H1 (cell line): ENCODE results near the gene DOK3. TPM values are rescaled to one million over a fixed set of nuclear protein-coding genes. Genes with fewer than 3 reads are reported as not detected.

ENCODE experiments used
- CTCF ChIA-PET: fragments of 300-600 bp; sonication (Branson Sonifier 250); formaldehyde crosslinking; loops from one replicate; lab custom pipeline; 2021; ENCODE audit not compliant: partially characterized antibody; lab: Charles Lee
- POLR2A ChIA-PET: fragments of 300-600 bp; sonication (Branson Sonifier 250); formaldehyde crosslinking; loops from one replicate; lab custom pipeline; 2021; ENCODE audit warnings: inconsistent platforms; ENCODE audit not compliant: partially characterized antibody; lab: Charles Lee
- DNase-seq, 2 experiments: peaks; one replicate each; pipeline versions ENCODE4 v3.0.0 to v3.0.0-alpha.2; 2010 to 2022; ENCODE audit warnings: low spot score in 2 of 2, low read depth in 1 of 2, mixed read lengths in 1 of 2
- FAIRE-seq: peaks from 2 replicates; lab custom pipeline; 2011; peaks lifted over from hg19 to GRCh38; lab: Jason Lieb, UNC
- H2AFZ ChIP-seq: 2 replicates; pipeline ENCODE4 v1.8.1; 2012; ENCODE audit warnings: low read length, inconsistent platforms
- H2AK5ac ChIP-seq: 2 replicates; pipeline ENCODE4 v1.6.1; 2013; ENCODE audit warnings: low read depth, low read length
- H2BK120ac ChIP-seq: replicated peaks from 2 replicates; pipeline ENCODE3; 2013; ENCODE audit warnings: low read depth, low read length, inconsistent platforms
- H2BK12ac ChIP-seq: 2 replicates; pipeline ENCODE4 v1.6.1; 2013; ENCODE audit warnings: low read depth, low read length
- H2BK15ac ChIP-seq: 2 replicates; pipeline ENCODE4 v1.6.1; 2013; ENCODE audit warnings: low read length
- H2BK20ac ChIP-seq: 2 replicates; pipeline ENCODE4 v1.6.1; 2013; ENCODE audit warnings: low read length
- H2BK5ac ChIP-seq: 2 replicates; pipeline ENCODE4 v1.6.1; 2013; ENCODE audit warnings: low read depth, low read length
- H3K14ac ChIP-seq: 2 replicates; pipeline ENCODE4 v1.6.1; 2013; ENCODE audit warnings: inconsistent platforms; ENCODE audit not compliant: insufficient read length
- H3K18ac ChIP-seq: 2 replicates; pipeline ENCODE4 v1.6.1; 2013; ENCODE audit warnings: low read length; ENCODE audit errors: extremely low read depth
- H3K23ac ChIP-seq: 2 replicates; pipeline ENCODE4 v1.6.1; 2013; ENCODE audit warnings: inconsistent platforms; ENCODE audit not compliant: insufficient read length
- H3K23me2 ChIP-seq: 2 replicates; pipeline ENCODE4 v1.6.1; 2013; ENCODE audit warnings: low read depth, low read length
- H3K27ac ChIP-seq: 2 replicates; pipeline ENCODE4 v1.6.1; 2011; ENCODE audit warnings: low read depth, low read length, inconsistent platforms
- H3K27me3 ChIP-seq, 4 experiments: replicated peaks in 1 of 4; 1 replicate in 1 of 4; 2 replicates in 3 of 4; pipeline versions ENCODE4 v1.6.1 to v1.8.1; 2011 to 2013; ENCODE audit warnings: low read length in 3 of 4, mild to moderate bottlenecking in 3 of 4, inconsistent platforms in 2 of 4, mixed read lengths in 2 of 4, moderate library complexity in 1 of 4; ENCODE audit not compliant: control insufficient read depth in 3 of 4, insufficient read depth in 3 of 4; ENCODE audit errors: extremely low read depth in 1 of 4
- H3K36me3 ChIP-seq, 4 experiments: 2 replicates each; pipeline versions ENCODE4 v1.6.1 to v1.8.1; 2011 to 2013; ENCODE audit warnings: mild to moderate bottlenecking in 4 of 4, low read length in 3 of 4, moderate library complexity in 2 of 4, control low read depth in 1 of 4, inconsistent platforms in 1 of 4; ENCODE audit not compliant: insufficient read depth in 4 of 4, control insufficient read depth in 2 of 4
- H3K4ac ChIP-seq: replicated peaks from 2 replicates; pipeline ENCODE3; 2013; ENCODE audit warnings: low read length, low read depth, mixed read lengths, inconsistent platforms; ENCODE audit not compliant: insufficient read length
- H3K4me1 ChIP-seq, 4 experiments: replicated peaks in 1 of 4; 1 replicate in 1 of 4; 2 replicates in 3 of 4; pipeline versions ENCODE4 v1.6.1 to v1.8.1; 2011 to 2013; ENCODE audit warnings: low read length in 3 of 4, inconsistent platforms in 2 of 4, mixed read lengths in 1 of 4; ENCODE audit not compliant: insufficient read depth in 4 of 4, control insufficient read depth in 3 of 4
- H3K4me2 ChIP-seq, 2 experiments: 2 replicates each; pipeline versions ENCODE4 v1.6.1 to v1.8.1; 2011 to 2013; ENCODE audit warnings: low read depth in 2 of 2, low read length in 2 of 2, control low read depth in 1 of 2, inconsistent platforms in 1 of 2, mild to moderate bottlenecking in 1 of 2; ENCODE audit not compliant: insufficient read depth in 1 of 2
- H3K4me3 ChIP-seq, 4 experiments: fragments of 200-600, 300-600 bp in 1 of 4; sonication (generic), shearing (Covaris generic), sonication (Bioruptor Twin) in 1 of 4; 2 replicates each; pipeline versions ENCODE4 v1.5.1 to v1.8.1; 2011 to 2016; ENCODE audit warnings: low read length in 4 of 4, low read depth in 3 of 4, control low read depth in 2 of 4, inconsistent platforms in 2 of 4, mild to moderate bottlenecking in 2 of 4, mixed read lengths in 1 of 4, moderate library complexity in 1 of 4; ENCODE audit not compliant: insufficient read depth in 2 of 4; ENCODE audit errors: extremely low read depth in 1 of 4
- H3K56ac ChIP-seq: replicated peaks from 2 replicates; pipeline ENCODE3; 2013; ENCODE audit warnings: low read depth, mild to moderate bottlenecking, mixed read lengths, low read length, inconsistent platforms; ENCODE audit not compliant: insufficient read length
- H3K79me1 ChIP-seq: 2 replicates; pipeline ENCODE4 v1.6.1; 2013; ENCODE audit warnings: low read depth, low read length, control low read depth
- H3K79me2 ChIP-seq, 2 experiments: 2 replicates each; pipeline versions ENCODE4 v1.6.1 to v1.8.1; 2012 to 2013; ENCODE audit warnings: low read length in 2 of 2, mild to moderate bottlenecking in 2 of 2, inconsistent platforms in 1 of 2; ENCODE audit not compliant: insufficient read depth in 2 of 2, control insufficient read depth in 1 of 2
- H3K9ac ChIP-seq, 4 experiments: replicated peaks in 1 of 4; 1 replicate in 1 of 4; 2 replicates in 3 of 4; pipeline versions ENCODE4 v1.6.1 to v1.8.1; 2011 to 2013; ENCODE audit warnings: low read depth in 3 of 4, low read length in 3 of 4, control low read depth in 2 of 4, mild to moderate bottlenecking in 2 of 4, moderate library complexity in 2 of 4, inconsistent platforms in 1 of 4; ENCODE audit errors: extremely low read depth in 1 of 4
- H3K9me3 ChIP-seq, 2 experiments: 2 replicates each; pipeline versions ENCODE4 v1.6.1 to v1.8.1; 2012 to 2013; ENCODE audit warnings: mild to moderate bottlenecking in 2 of 2, moderate library complexity in 2 of 2, control low read depth in 1 of 2, inconsistent platforms in 1 of 2, low read depth in 1 of 2, low read length in 1 of 2, mixed read lengths in 1 of 2; ENCODE audit not compliant: insufficient read depth in 2 of 2
- H4K20me1 ChIP-seq, 2 experiments: replicated peaks in 1 of 2; 2 replicates each; pipeline versions ENCODE3 to v1.8.1; 2011 to 2013; ENCODE audit warnings: inconsistent platforms in 2 of 2, low read length in 2 of 2, mild to moderate bottlenecking in 1 of 2; ENCODE audit not compliant: insufficient read depth in 2 of 2, control insufficient read depth in 1 of 2
- H4K5ac ChIP-seq: 2 replicates; pipeline ENCODE4 v1.6.1; 2013; ENCODE audit warnings: low read length, low read depth, mixed read lengths, inconsistent platforms; ENCODE audit not compliant: insufficient read length
- H4K8ac ChIP-seq: 2 replicates; pipeline ENCODE4 v1.8.0; 2013; ENCODE audit warnings: mild to moderate bottlenecking, moderate library complexity, low read length, inconsistent platforms; ENCODE audit not compliant: insufficient read depth; ENCODE audit errors: extremely low read depth
- H4K91ac ChIP-seq: replicated peaks from 2 replicates; pipeline ENCODE3; 2013; ENCODE audit warnings: low read length, mixed read lengths, inconsistent platforms; ENCODE audit not compliant: insufficient read length
- HDAC2 ChIP-seq, 2 experiments: fragments of 300-600 bp in 1 of 2; sonication (generic) in 1 of 2; IDR thresholded peaks; 2 replicates each; pipeline ENCODE4 v1.6.1; 2011 to 2012; ENCODE audit warnings: low read depth in 2 of 2, low read length in 2 of 2, mild to moderate bottlenecking in 2 of 2, moderate library complexity in 2 of 2, borderline replicate concordance in 1 of 2, inconsistent platforms in 1 of 2
- WGBS, 2 experiments: shearing (Covaris generic) in 1 of 2; methylation state at CpG; one replicate each; pipeline versions ENCODE4 v1.1.6 to v1.1.7; 2013 to 2015; ENCODE audit warnings: low lambda C conversion rate in 2 of 2, mixed read lengths in 2 of 2, inconsistent platforms in 1 of 2, low coverage in 1 of 2, missing lambda C conversion rate in 1 of 2; ENCODE audit not compliant: insufficient replicate concordance in 2 of 2, insufficient coverage in 1 of 2, insufficient read length in 1 of 2; ENCODE audit errors: extremely low coverage in 1 of 2, missing lambda C conversion rate in 1 of 2; 5-methylcytosine and 5-hydroxymethylcytosine counted together
- polyA plus RNA-seq, 7 experiments: library from polyadenylated mRNA; depleted of rRNA in 3 of 7; stranded (reverse) in 5 of 7; unstranded in 2 of 7; fragments of >200 nt in 5 of 7; fragments of 200-250 nt in 2 of 7; gene quantifications; 1 replicate in 5 of 7; 2 replicates in 1 of 7; 4 replicates in 1 of 7; pipeline versions ENCODE4 v1.2.1 to v1.2.3, GENCODE V29; 2011 to 2013; ENCODE audit warnings: missing spikeins in 2 of 7, mixed read lengths in 2 of 7
- total RNA-seq: library from RNA; stranded (reverse); fragmentation: NEBNext Ultra II Directional; extraction: Animal tissue kit (Norgen Biotek cat#: 25700); gene quantifications from 2 replicates; pipeline ENCODE4 v1.2.1, GENCODE V29; 2021
- TF ChIP-seq, protein P1 (sequence below): IDR thresholded peaks from 2 replicates; pipeline ENCODE4 v1.6.1; 2011; ENCODE audit warnings: low read length, improper control_type of control experiment

The DOK3 gene
- total and polyA plus RNA-seq, 2 of the 8 experiments (the other 6 are each of a cell fraction or from before 2014, with no cell fraction given): 4.2 to 6.4 TPM

DNA sequence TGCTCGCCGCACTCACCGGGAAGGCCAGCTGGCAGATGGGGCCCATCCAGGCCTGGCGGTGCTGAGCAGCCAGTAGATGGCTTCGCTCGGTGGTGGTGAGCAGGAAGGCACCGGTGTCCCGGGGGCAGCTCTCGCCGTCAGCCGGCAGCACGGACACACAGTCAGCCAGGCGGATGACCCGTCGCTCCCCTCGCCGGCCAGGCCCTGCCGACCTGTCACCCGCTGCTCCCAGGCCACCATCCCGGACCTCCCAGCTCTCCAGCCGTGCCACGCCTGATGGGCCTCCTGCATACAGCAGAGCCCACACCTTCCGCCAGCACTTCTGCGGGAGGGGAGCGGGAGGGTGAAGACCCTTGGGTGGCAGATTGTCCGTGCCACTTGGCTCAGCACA, 1.4 kb downstream of the DOK3 start:
- Histone ChIP-seq H3K4me1 (peaks cover 0 to 12% (median 9%) of the 10 kb centered on the region in 4 experiments; a peak in 5 of 7 replicates), H2AFZ (no peak overlapping the region), H2BK120ac (no peak overlapping the region), H4K91ac (no peak overlapping the region), H3K79me1 (no peaks in the 10 kb centered on the region), H2AK5ac (no peak overlapping the region), H4K20me1 (peaks cover 0 to 17% of the 10 kb centered on the region in 2 experiments), H2BK12ac (no peak overlapping the region), H3K23ac (no peak overlapping the region), H3K79me2 (no peaks in the 10 kb centered on the region), H3K4ac (no peak overlapping the region), H3K27ac (no peak overlapping the region), H3K9ac (no peak overlapping the region), H2BK15ac (no peak overlapping the region), H3K36me3 (peaks cover 9 to 34% (median 25%) of the 10 kb centered on the region in 4 experiments), H3K27me3 (no peaks in the 10 kb centered on the region), H3K56ac (no peak overlapping the region), H3K9me3 (no peaks in the 10 kb centered on the region), H2BK20ac (no peak overlapping the region), H4K5ac (no peak overlapping the region), H3K14ac (no peak overlapping the region), H3K4me2 (no peak overlapping the region), H3K23me2 (no peaks in the 10 kb centered on the region), H3K18ac (no peak overlapping the region), H3K4me3 (no peak overlapping the region), H4K8ac (0 out of 2 replicates have a peak overlapping the region, but pooled peaks have one; percentile 14), H2BK5ac (no peak overlapping the region)
- ChIA-PET POLR2A (interaction anchor here (1.5 to 65.5 kb wide), 3 partner anchors 8 to 39 kb away, joined by 3 to 3349 read pairs (median 15); partner anchors contain the start of genes DBN1, DDX41, PDLIM7 and PRR7), CTCF (interaction anchor here (0.8 to 20.8 kb wide), 11 partner anchors 8 to 568 kb away, joined by 3 to 306 read pairs (median 3); partner anchors contain the start of genes DBN1 and PDLIM7)
- no peak for FAIRE-seq
- WGBS, 2 experiments: 96% methylated on average over 23 of the region's 26 CpGs; no CpG with 5 or more reads in 1 of the 2 experiments
- DNase-seq: no peak
- TF ChIP-seq, protein P1, sequence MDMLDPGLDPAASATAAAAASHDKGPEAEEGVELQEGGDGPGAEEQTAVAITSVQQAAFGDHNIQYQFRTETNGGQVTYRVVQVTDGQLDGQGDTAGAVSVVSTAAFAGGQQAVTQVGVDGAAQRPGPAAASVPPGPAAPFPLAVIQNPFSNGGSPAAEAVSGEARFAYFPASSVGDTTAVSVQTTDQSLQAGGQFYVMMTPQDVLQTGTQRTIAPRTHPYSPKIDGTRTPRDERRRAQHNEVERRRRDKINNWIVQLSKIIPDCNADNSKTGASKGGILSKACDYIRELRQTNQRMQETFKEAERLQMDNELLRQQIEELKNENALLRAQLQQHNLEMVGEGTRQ: no peak
- no peak for TF ChIP-seq HDAC2 (IDR thresholded peaks at IDR 0.05; ENCODE audit: borderline replicate concordance in 1 of 2, low read depth in 2 of 2, low read length in 2 of 2)
